T-helper 17 cell (primary cell): ENCODE data around the gene KIF5A. TPM values are rescaled to one million over a fixed set of nuclear protein-coding genes. Genes with fewer than 3 reads are reported as not detected.

ENCODE experiments used
- ATAC-seq: fragments of 150-1000 bp; cut with Tn5 transposase; 2 replicates; pipeline ENCODE4 v1.10.0; 2021; ENCODE audit warnings: mild to moderate bottlenecking, moderate library complexity
- DNase-seq, 3 donors: peaks; one replicate each; pipeline versions ENCODE4 v3.0.0 to v3.0.0-alpha.2; 2020 to 2021
- H3K9me3 ChIP-seq: one replicate; pipeline ENCODE4 v1.7.0; 2013; ENCODE audit warnings: low read length, mild to moderate bottlenecking; ENCODE audit not compliant: control insufficient read depth, poor library complexity, severe bottlenecking
- H3K27ac Mint-ChIP-seq: one replicate; pipeline ENCODE4 v1.8.0; 2022; ENCODE audit warnings: mild to moderate bottlenecking, moderate library complexity, mixed read lengths
- H3K27me3 Mint-ChIP-seq: one replicate; pipeline ENCODE4 v1.8.0; 2022; ENCODE audit warnings: mixed read lengths
- H3K36me3 Mint-ChIP-seq: one replicate; pipeline ENCODE4 v1.8.0; 2022; ENCODE audit warnings: low read depth, mixed read lengths
- H3K4me1 Mint-ChIP-seq: one replicate; pipeline ENCODE4 v1.8.0; 2022; ENCODE audit warnings: mild to moderate bottlenecking, mixed read lengths
- H3K4me3 Mint-ChIP-seq: one replicate; pipeline ENCODE4 v1.8.0; 2022; ENCODE audit warnings: mild to moderate bottlenecking, moderate library complexity, mixed read lengths
- total RNA-seq, 4 donors: library from RNA in 2 of 4; stranded (reverse) in 2 of 4; gene quantifications; one replicate each; pipeline ENCODE4 v1.2.3 and lab custom pipeline; 2022 to 2026

Gene KIF5A
- total RNA-seq, 2 donors from 2014 or later = 0.35 to 0.63 TPM

DNA sequence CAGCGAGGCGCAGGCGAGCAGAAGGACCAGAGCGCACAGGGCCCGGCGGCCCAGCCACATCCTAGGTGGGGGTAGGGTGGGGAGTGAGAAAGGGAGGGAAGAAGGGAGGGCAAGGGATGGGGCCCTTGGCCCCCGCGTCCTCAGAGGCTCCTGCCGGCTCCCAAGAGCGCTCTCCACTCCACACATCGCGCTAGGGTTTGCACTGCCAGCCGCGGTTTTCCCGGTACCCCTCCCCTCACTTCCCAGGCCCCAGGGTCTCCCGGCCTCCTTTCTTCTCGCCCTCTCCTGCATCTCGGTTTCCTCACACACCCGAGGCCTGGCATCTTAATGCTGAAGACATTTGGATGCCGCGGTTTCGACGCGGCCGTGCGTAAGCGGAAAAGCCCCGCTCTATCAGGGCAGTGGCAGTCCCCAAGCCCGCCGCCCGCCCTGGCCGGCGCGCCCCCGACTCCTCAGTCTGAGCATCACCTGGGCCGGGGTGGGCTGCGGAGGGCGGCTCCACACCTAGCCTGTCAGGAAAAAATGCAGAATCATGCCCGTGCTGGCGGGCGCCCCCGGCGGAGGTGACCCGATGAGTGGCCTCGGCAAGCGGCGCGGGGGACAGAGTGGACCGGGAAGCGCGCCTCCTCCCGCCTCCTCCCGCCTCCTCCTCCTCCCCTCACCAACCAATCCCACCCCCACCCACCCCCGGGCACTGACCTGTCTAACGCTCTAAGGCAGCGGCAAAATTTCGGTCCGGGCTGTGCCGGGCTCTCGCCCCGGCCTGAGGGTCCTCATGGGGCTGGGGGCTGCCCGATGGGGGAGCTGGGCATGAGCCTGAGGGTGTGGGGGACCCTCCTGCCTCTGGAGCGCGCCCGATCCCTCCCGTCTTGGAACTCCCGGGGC lies 82.5 kb downstream of the KIF5A start:
- H3K36me3 Mint-ChIP-seq = peaks cover 3% of the 10 kb centered on the region
- no peak overlapping the region for H3K27ac Mint-ChIP-seq
- no peaks in the 10 kb centered on the region for H3K9me3 ChIP-seq
- H3K27me3 Mint-ChIP-seq = peaks cover 52% of the 10 kb centered on the region
- peak; percentile 51 for ATAC-seq
- peaks cover 14% of the 10 kb centered on the region for H3K4me1 Mint-ChIP-seq
- H3K4me3 Mint-ChIP-seq = peak overlapping the region; percentile 85
- DNase-seq = no peak

- no peaks in the 10 kb centered on the region for H3K9me3 ChIP-seq
- peak; percentile 92 for ATAC-seq
- Mint-ChIP-seq H3K4me3 (peak within 1 kb of the TSS; percentile 85), H3K4me1 (peaks cover 11% of the 10 kb centered on the region), H3K36me3 (peaks cover 3% of the 10 kb centered on the region), H3K27me3 (peaks cover 47% of the 10 kb centered on the region), H3K27ac (no peak within 1 kb of the TSS)
- peak; percentile 53 to 61 (median 54) for DNase-seq
Measured at GRCh38 chr12:57632958-57633840, 83.4 kb downstream of the KIF5A start, which contains the start of gene B4GALNT1. Gene B4GALNT1, minus strand, starts transcription at chr12:57633201. Its CDS starts 1,069 bp downstream, at chr12:57632132.

Other genes starting within 250 kb of the KIF5A start
- gene R3HDM2, start 119.0 kb upstream of the KIF5A start, total RNA-seq = 100 to 1,000 TPM; 101 to 115 TPM
- gene INHBC, start 115.3 kb upstream of the KIF5A start, total RNA-seq = not detected
- not detected for gene INHBE, start 94.7 kb upstream of the KIF5A start, total RNA-seq
- gene GLI1, start 90.3 kb upstream of the KIF5A start, total RNA-seq = under 1 TPM; 0.10 to 0.22 TPM
- 100 to 1,000 TPM; 225 to 295 TPM for gene ARHGAP9, start 70.2 kb upstream of the KIF5A start, total RNA-seq
- 100 to 1,000 TPM; 175 to 180 TPM for gene MARS1, start 62.0 kb upstream of the KIF5A start, total RNA-seq
- 100 to 1,000 TPM; 115 to 145 TPM for gene DDIT3, start 29.5 kb upstream of the KIF5A start, total RNA-seq
- 10 to 100 TPM; 82.4 to 93.5 TPM for gene MBD6, start 27.2 kb upstream of the KIF5A start, total RNA-seq
- 10 to 100 TPM; 63.9 to 78.8 TPM for gene DCTN2, start 2.9 kb upstream of the KIF5A start, total RNA-seq
- gene PIP4K2C, start 41.1 kb downstream of the KIF5A start, total RNA-seq = 10 to 100 TPM; 28.9 to 32.2 TPM
- gene DTX3, start 54.8 kb downstream of the KIF5A start, total RNA-seq = 10 to 100 TPM; 24.4 to 32.8 TPM
- 1 to 10 TPM in 1 of 2 donors, under 1 TPM in 1; 0.37 to 1.2 TPM for gene ARHGEF25, start 61.4 kb downstream of the KIF5A start, total RNA-seq
- gene B4GALNT1, start 83.2 kb downstream of the KIF5A start, total RNA-seq = not detected
- 100 to 1,000 TPM; 138 to 142 TPM for gene OS9, start 144.1 kb downstream of the KIF5A start, total RNA-seq
- gene AGAP2, start 188.7 kb downstream of the KIF5A start, total RNA-seq = 10 to 100 TPM; 46.5 to 57.6 TPM
- gene TSPAN31, start 195.0 kb downstream of the KIF5A start, total RNA-seq = 10 to 100 TPM in 1 of 2 donors, 1 to 10 TPM in 1; 9.6 to 11.8 TPM
- 10 to 100 TPM; 20.8 to 21.3 TPM for gene CDK4, start 202.3 kb downstream of the KIF5A start, total RNA-seq
- gene MARCHF9, start 205.1 kb downstream of the KIF5A start, total RNA-seq = 10 to 100 TPM; 45.3 to 62.4 TPM
- gene CYP27B1, start 217.0 kb downstream of the KIF5A start, total RNA-seq = 1 to 10 TPM; 1.4 to 1.7 TPM
- 10 to 100 TPM; 15.0 to 20.9 TPM for gene METTL1, start 222.1 kb downstream of the KIF5A start, total RNA-seq
- gene EEF1AKMT3, start 222.6 kb downstream of the KIF5A start, total RNA-seq = 1 to 10 TPM; 4.0 to 6.6 TPM
- 10 to 100 TPM; 12.5 to 17.9 TPM for gene TSFM, start 232.7 kb downstream of the KIF5A start, total RNA-seq